ENCODE measurements around the gene NNMT.

Gene NNMT

GRCh38 chr11:114343020-114343419 is 46.8 kb downstream of the NNMT start:
- no peak for DNase-seq (ENCODE audit: extremely low read depth in 1 of 2, low read depth in 1 of 2)

GRCh38 chr11:114343493-114343892 is 47.3 kb downstream of the NNMT start:
- DNase-seq (ENCODE audit: extremely low read depth in 1 of 2, low read depth in 1 of 2): no peak

GRCh38 chr11:114344494-114344893 is 48.3 kb downstream of the NNMT start:
- no peak for DNase-seq (ENCODE audit: extremely low read depth in 1 of 2, low read depth in 1 of 2)

- no peak for DNase-seq (ENCODE audit: extremely low read depth in 1 of 2, low read depth in 1 of 2)
Observed at GRCh38 chr11:114345575-114346222, 49.5 kb downstream of the NNMT start.

- no peak for DNase-seq (ENCODE audit: extremely low read depth in 1 of 2, low read depth in 1 of 2)
Observed at GRCh38 chr11:114346709-114347141, 50.5 kb downstream of the NNMT start.

GRCh38 chr11:114348200-114349191 is 52.3 kb downstream of the NNMT start:
- no peak for DNase-seq (ENCODE audit: extremely low read depth in 1 of 2, low read depth in 1 of 2)

- no peak for DNase-seq (ENCODE audit: extremely low read depth in 1 of 2, low read depth in 1 of 2)
Observed at GRCh38 chr11:114350022-114350421, 53.8 kb downstream of the NNMT start.

GRCh38 chr11:114353443-114353842 is 57.2 kb downstream of the NNMT start:
- DNase-seq (ENCODE audit: extremely low read depth in 1 of 2, low read depth in 1 of 2): no peak

- no peak for DNase-seq (ENCODE audit: extremely low read depth in 1 of 2, low read depth in 1 of 2)
Observed at GRCh38 chr11:114354076-114354475, 57.9 kb downstream of the NNMT start.

- DNase-seq (ENCODE audit: extremely low read depth in 1 of 2, low read depth in 1 of 2): no peak
Observed at GRCh38 chr11:114358716-114359115, 62.5 kb downstream of the NNMT start.

- DNase-seq (ENCODE audit: extremely low read depth in 1 of 2, low read depth in 1 of 2): no peak
Observed at GRCh38 chr11:114359342-114359741, 63.1 kb downstream of the NNMT start.

GRCh38 chr11:114362326-114362725 is 66.1 kb downstream of the NNMT start:
- no peak for DNase-seq (ENCODE audit: extremely low read depth in 1 of 2, low read depth in 1 of 2)

- no peak for DNase-seq (ENCODE audit: extremely low read depth in 1 of 2, low read depth in 1 of 2)
Observed at GRCh38 chr11:114362958-114363357, 66.8 kb downstream of the NNMT start.

All from activated CD8-positive, alpha-beta memory T cell treated with anti-CD3 and anti-CD28 coated beads for 1 hour (primary cell).